ENCODE results near the gene LRRK2. TPM values are rescaled to one million over a fixed set of nuclear protein-coding genes. Genes with fewer than 3 reads are reported as not detected.
"Not testable (repeated sequence)": the region's sequence is repeated elsewhere in the genome, so short reads cannot be mapped to it uniquely, and the experiment has no call there.

LRRK2 gene
- total and polyA plus RNA-seq, 2 donors = 5.1 to 10.4 TPM

- Histone ChIP-seq H3K27ac (ENCODE audit: low read depth in 1 of 2, low read length in 1 of 2) (no peak overlapping the region), H3K9me3 (ENCODE audit: control insufficient read depth in 2 of 2, insufficient read depth in 1 of 2, low read length in 1 of 2) (no peaks in the 10 kb centered on the region), H3K4me1 (ENCODE audit: control insufficient read depth in 2 of 2, insufficient read depth in 2 of 2, low read length in 2 of 2) (no peaks in the 10 kb centered on the region), H3K36me3 (ENCODE audit: control insufficient read depth in 2 of 2, insufficient read depth in 2 of 2, low read length in 1 of 2) (no peaks in the 10 kb centered on the region), H3K4me3 (ENCODE audit: low read length in 2 of 2) (no peak overlapping the region), H3K27me3 (ENCODE audit: control insufficient read depth in 2 of 2, insufficient read depth in 1 of 2, low read length in 1 of 2) (no peaks in the 10 kb centered on the region)
- DNase-seq (ENCODE audit: low read depth in 6 of 9, low spot score in 9 of 9) = no peak
- 96% methylated on average over 3 of the region's 3 CpGs for WGBS
These were observed 11.6 kb downstream of the LRRK2 start for GRCh38 chr12:40236357-40236850.

GRCh38 chr12:40238266-40238902 is 13.6 kb downstream of the LRRK2 start:
- no peak overlapping the region for H3K27ac ChIP-seq (ENCODE audit: low read depth in 1 of 2, low read length in 1 of 2)

GRCh38 chr12:40238979-40239378 is 14.2 kb downstream of the LRRK2 start:
- Histone ChIP-seq H3K9me3 (ENCODE audit: control insufficient read depth in 2 of 2, insufficient read depth in 1 of 2, low read length in 1 of 2) (no peaks in the 10 kb centered on the region), H3K4me3 (ENCODE audit: low read length in 2 of 2) (no peak overlapping the region), H3K27ac (ENCODE audit: low read depth in 1 of 2, low read length in 1 of 2) (no peak overlapping the region), H3K36me3 (ENCODE audit: control insufficient read depth in 2 of 2, insufficient read depth in 2 of 2, low read length in 1 of 2) (no peaks in the 10 kb centered on the region), H3K27me3 (ENCODE audit: control insufficient read depth in 2 of 2, insufficient read depth in 1 of 2, low read length in 1 of 2) (no peaks in the 10 kb centered on the region), H3K4me1 (ENCODE audit: control insufficient read depth in 2 of 2, insufficient read depth in 2 of 2, low read length in 2 of 2) (no peaks in the 10 kb centered on the region)
- no peak for DNase-seq (ENCODE audit: low read depth in 6 of 9, low spot score in 9 of 9)
- WGBS = 94% methylated on average over 5 of the region's 5 CpGs

More at GRCh38 chr12:40238266-40238902, 13.6 kb downstream of the LRRK2 start:
- Histone ChIP-seq H3K27me3 (ENCODE audit: control insufficient read depth in 2 of 2, insufficient read depth in 1 of 2, low read length in 1 of 2) (no peaks in the 10 kb centered on the region), H3K4me1 (ENCODE audit: control insufficient read depth in 2 of 2, insufficient read depth in 2 of 2, low read length in 2 of 2) (no peaks in the 10 kb centered on the region), H3K4me3 (ENCODE audit: low read length in 2 of 2) (no peak overlapping the region), H3K9me3 (ENCODE audit: control insufficient read depth in 2 of 2, insufficient read depth in 1 of 2, low read length in 1 of 2) (no peaks in the 10 kb centered on the region), H3K36me3 (ENCODE audit: control insufficient read depth in 2 of 2, insufficient read depth in 2 of 2, low read length in 1 of 2) (no peaks in the 10 kb centered on the region)
- WGBS = 93% methylated on average over 1 of the region's 1 CpG
- no peak for DNase-seq (ENCODE audit: low read depth in 6 of 9, low spot score in 9 of 9)

- Histone ChIP-seq H3K9me3 (ENCODE audit: control insufficient read depth in 2 of 2, insufficient read depth in 1 of 2, low read length in 1 of 2) (no peaks in the 10 kb centered on the region), H3K27ac (ENCODE audit: low read depth in 1 of 2, low read length in 1 of 2) (no peak overlapping the region), H3K4me1 (ENCODE audit: control insufficient read depth in 2 of 2, insufficient read depth in 2 of 2, low read length in 2 of 2) (no peaks in the 10 kb centered on the region), H3K4me3 (ENCODE audit: low read length in 2 of 2) (no peak overlapping the region), H3K27me3 (ENCODE audit: control insufficient read depth in 2 of 2, insufficient read depth in 1 of 2, low read length in 1 of 2) (no peaks in the 10 kb centered on the region), H3K36me3 (ENCODE audit: control insufficient read depth in 2 of 2, insufficient read depth in 2 of 2, low read length in 1 of 2) (no peaks in the 10 kb centered on the region)
- 97% methylated on average over 4 of the region's 4 CpGs for WGBS
- DNase-seq (ENCODE audit: low read depth in 6 of 9, low spot score in 9 of 9) = no peak
These were observed 16.0 kb downstream of the LRRK2 start for GRCh38 chr12:40240779-40241178.

GRCh38 chr12:40241741-40242140 is 16.9 kb downstream of the LRRK2 start:
- no peaks in the 10 kb centered on the region for H3K4me1 ChIP-seq (ENCODE audit: control insufficient read depth in 2 of 2, insufficient read depth in 2 of 2, low read length in 2 of 2)
- no peaks in the 10 kb centered on the region for H3K27me3 ChIP-seq (ENCODE audit: control insufficient read depth in 2 of 2, insufficient read depth in 1 of 2, low read length in 1 of 2)
- H3K36me3 ChIP-seq (ENCODE audit: control insufficient read depth in 2 of 2, insufficient read depth in 2 of 2, low read length in 1 of 2) = no peaks in the 10 kb centered on the region
- DNase-seq (ENCODE audit: low read depth in 6 of 9, low spot score in 9 of 9) = no peak
- no peak overlapping the region for H3K27ac ChIP-seq (ENCODE audit: low read depth in 1 of 2, low read length in 1 of 2)
- no peaks in the 10 kb centered on the region for H3K9me3 ChIP-seq (ENCODE audit: control insufficient read depth in 2 of 2, insufficient read depth in 1 of 2, low read length in 1 of 2)
- 94% methylated on average over 1 of the region's 1 CpG for WGBS
- no peak overlapping the region for H3K4me3 ChIP-seq (ENCODE audit: low read length in 2 of 2)

GRCh38 chr12:40244526-40245156 is 19.8 kb downstream of the LRRK2 start:
- not testable (repeated sequence) for H3K4me1 ChIP-seq (ENCODE audit: control insufficient read depth in 2 of 2, insufficient read depth in 2 of 2, low read length in 2 of 2); H3K27ac ChIP-seq (ENCODE audit: low read depth in 1 of 2, low read length in 1 of 2); H3K36me3 ChIP-seq (ENCODE audit: control insufficient read depth in 2 of 2, insufficient read depth in 2 of 2, low read length in 1 of 2); H3K27me3 ChIP-seq (ENCODE audit: control insufficient read depth in 2 of 2, insufficient read depth in 1 of 2, low read length in 1 of 2); H3K9me3 ChIP-seq (ENCODE audit: control insufficient read depth in 2 of 2, insufficient read depth in 1 of 2, low read length in 1 of 2); H3K4me3 ChIP-seq (ENCODE audit: low read length in 2 of 2); DNase-seq (ENCODE audit: low read depth in 6 of 9, low spot score in 9 of 9)
- WGBS = 95% methylated on average over 5 of the region's 5 CpGs

- no peak overlapping the region for H3K27ac ChIP-seq (ENCODE audit: low read depth in 1 of 2, low read length in 1 of 2)
- no peak overlapping the region for H3K4me3 ChIP-seq (ENCODE audit: low read length in 2 of 2)
- no peaks in the 10 kb centered on the region for H3K9me3 ChIP-seq (ENCODE audit: control insufficient read depth in 2 of 2, insufficient read depth in 1 of 2, low read length in 1 of 2)
- WGBS = 79% methylated on average over 1 of the region's 1 CpG
- H3K36me3 ChIP-seq (ENCODE audit: control insufficient read depth in 2 of 2, insufficient read depth in 2 of 2, low read length in 1 of 2) = no peaks in the 10 kb centered on the region
- no peaks in the 10 kb centered on the region for H3K4me1 ChIP-seq (ENCODE audit: control insufficient read depth in 2 of 2, insufficient read depth in 2 of 2, low read length in 2 of 2)
- no peak for DNase-seq (ENCODE audit: low read depth in 6 of 9, low spot score in 9 of 9)
- no peaks in the 10 kb centered on the region for H3K27me3 ChIP-seq (ENCODE audit: control insufficient read depth in 2 of 2, insufficient read depth in 1 of 2, low read length in 1 of 2)
These were observed 23.2 kb downstream of the LRRK2 start for GRCh38 chr12:40248034-40248433.

GRCh38 chr12:40248585-40249297 is 23.9 kb downstream of the LRRK2 start:
- H3K36me3 ChIP-seq (ENCODE audit: control insufficient read depth in 2 of 2, insufficient read depth in 2 of 2, low read length in 1 of 2) = no peaks in the 10 kb centered on the region
- WGBS = 91% methylated on average over 4 of the region's 4 CpGs
- no peak for DNase-seq (ENCODE audit: low read depth in 6 of 9, low spot score in 9 of 9)
- no peaks in the 10 kb centered on the region for H3K27me3 ChIP-seq (ENCODE audit: control insufficient read depth in 2 of 2, insufficient read depth in 1 of 2, low read length in 1 of 2)
- H3K4me3 ChIP-seq (ENCODE audit: low read length in 2 of 2) = no peak overlapping the region
- H3K4me1 ChIP-seq (ENCODE audit: control insufficient read depth in 2 of 2, insufficient read depth in 2 of 2, low read length in 2 of 2) = no peaks in the 10 kb centered on the region
- no peaks in the 10 kb centered on the region for H3K9me3 ChIP-seq (ENCODE audit: control insufficient read depth in 2 of 2, insufficient read depth in 1 of 2, low read length in 1 of 2)
- no peak overlapping the region for H3K27ac ChIP-seq (ENCODE audit: low read depth in 1 of 2, low read length in 1 of 2)

GRCh38 chr12:40250652-40251051 is 25.9 kb downstream of the LRRK2 start:
- H3K27me3 ChIP-seq (ENCODE audit: control insufficient read depth in 2 of 2, insufficient read depth in 1 of 2, low read length in 1 of 2); H3K4me3 ChIP-seq (ENCODE audit: low read length in 2 of 2); H3K27ac ChIP-seq (ENCODE audit: low read depth in 1 of 2, low read length in 1 of 2); H3K36me3 ChIP-seq (ENCODE audit: control insufficient read depth in 2 of 2, insufficient read depth in 2 of 2, low read length in 1 of 2); H3K4me1 ChIP-seq (ENCODE audit: control insufficient read depth in 2 of 2, insufficient read depth in 2 of 2, low read length in 2 of 2); DNase-seq (ENCODE audit: low read depth in 6 of 9, low spot score in 9 of 9); H3K9me3 ChIP-seq (ENCODE audit: control insufficient read depth in 2 of 2, insufficient read depth in 1 of 2, low read length in 1 of 2): not testable (repeated sequence)
- 95% methylated on average over 3 of the region's 3 CpGs for WGBS

Measured in thymus (tissue), 11 donors.